Stimulated activated CD8-positive, alpha-beta memory T cell treated with anti-CD3 and anti-CD28 coated beads, Interleukin-4, amount 100 ng/mL, for 1 hour (primary cell): Measurements from ENCODE around the gene AEBP1.

Source experiments
- DNase-seq, 2 donors: peaks; one replicate each; pipeline ENCODE4 v3.0.0-alpha.2; 2020; ENCODE audit warnings: low read depth in 2 of 2, low spot score in 1 of 2

AEBP1 gene

DNA sequence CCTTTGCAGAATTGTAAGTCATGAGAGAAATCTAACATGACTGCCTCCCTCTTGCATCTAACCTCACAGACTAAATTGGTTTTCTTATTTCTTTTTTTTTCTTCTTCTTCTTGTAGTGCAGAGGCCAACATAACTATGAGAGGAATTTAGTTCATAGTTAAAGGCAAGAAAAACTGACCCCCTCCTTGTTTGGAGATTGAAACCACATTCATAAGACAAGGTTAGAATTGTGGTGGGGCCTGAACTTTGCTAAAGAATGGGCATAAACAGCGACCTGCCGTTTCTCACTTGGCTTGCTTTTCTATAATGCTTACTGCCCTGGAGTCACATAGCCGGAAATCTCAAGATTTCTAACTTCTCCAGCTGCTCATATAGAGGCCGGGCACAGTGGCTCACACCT lies 19.4 kb upstream of the AEBP1 start:
- DNase-seq: no peak

DNA sequence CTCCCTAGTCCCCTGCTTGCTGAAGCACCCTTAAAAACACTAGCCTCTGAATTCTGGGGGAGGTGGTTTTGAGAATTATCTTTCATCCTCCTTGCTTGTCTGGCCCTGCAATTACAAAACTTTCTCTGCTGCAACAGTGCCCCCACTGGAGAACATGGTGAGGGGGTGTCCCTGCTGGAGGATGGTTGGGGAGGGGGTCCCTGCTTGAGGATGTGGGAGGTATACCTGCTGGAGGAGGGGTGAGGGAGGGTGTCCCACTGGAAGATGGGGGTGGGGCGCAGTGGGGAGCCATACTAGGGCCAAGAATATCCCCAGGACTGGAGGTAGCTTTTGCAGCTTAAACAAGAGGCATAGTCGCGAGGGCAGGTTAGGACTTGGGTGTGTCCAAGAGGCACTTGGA lies 18.6 kb upstream of the AEBP1 start:
- no peak for DNase-seq

DNA sequence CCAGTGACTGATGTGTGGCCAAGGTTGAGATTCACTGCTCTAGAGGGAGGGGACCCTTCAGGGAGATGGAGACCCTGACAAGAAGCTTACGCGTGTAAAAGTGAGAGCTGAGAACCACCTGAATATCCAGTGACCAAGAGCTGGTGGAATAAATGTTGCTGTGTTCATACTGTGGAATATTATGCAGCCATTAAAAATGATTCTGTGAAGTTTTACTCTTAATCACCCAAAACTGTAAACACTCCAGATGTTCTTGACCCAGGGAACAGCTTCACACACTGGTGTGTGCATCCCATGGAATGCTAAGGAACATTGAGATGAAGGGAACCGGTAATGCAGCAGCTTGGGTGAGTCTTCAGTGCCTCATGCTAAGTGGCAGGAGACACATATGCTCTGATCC lies 17.5 kb upstream of the AEBP1 start:
- DNase-seq: no peak

DNA sequence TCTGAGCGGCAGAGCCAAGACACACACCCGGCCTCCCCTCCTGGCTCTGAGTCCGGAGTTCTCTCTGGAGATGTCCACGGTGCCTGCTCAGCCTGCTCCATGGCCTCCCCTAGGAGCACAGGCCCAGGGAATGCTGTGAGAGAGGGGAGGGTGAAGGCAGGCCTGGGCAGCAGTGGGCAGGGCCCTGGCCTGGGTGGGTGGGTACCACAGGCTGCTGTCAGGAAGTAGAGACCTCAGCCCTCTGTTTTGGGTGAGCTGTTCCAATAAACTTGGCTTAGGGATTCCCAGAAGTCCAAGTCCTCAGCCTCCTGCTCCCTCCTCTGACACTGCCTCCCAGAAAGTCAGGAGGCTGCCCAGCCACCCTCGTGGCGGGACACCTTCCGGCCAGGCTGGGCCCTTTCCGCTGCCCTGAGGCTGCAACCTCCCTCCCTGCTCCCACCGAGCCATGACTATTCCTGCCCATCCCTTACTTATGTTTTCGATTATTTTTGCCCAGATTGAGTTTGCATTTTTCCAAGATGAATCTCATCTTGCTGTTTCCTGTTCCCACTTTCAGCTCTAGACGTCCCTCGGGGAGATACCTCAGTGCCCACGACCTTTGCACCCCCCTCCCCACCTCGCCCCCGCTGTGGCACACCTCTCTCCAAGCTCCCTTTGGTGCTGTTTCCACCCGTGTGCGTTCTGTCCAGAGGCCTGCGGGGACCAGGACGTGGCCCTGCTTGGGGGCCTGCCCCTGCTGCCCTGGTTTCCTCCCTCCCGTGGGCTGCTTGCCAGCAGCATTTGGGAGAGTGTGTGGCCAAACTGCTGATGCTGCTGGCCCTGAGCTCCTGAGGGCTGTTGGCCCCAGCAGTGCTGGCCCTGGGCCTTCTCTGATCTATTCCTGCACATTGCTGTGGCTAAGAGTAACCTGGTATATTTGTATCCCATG lies 16.0 kb upstream of the AEBP1 start:
- DNase-seq: no peak

DNA sequence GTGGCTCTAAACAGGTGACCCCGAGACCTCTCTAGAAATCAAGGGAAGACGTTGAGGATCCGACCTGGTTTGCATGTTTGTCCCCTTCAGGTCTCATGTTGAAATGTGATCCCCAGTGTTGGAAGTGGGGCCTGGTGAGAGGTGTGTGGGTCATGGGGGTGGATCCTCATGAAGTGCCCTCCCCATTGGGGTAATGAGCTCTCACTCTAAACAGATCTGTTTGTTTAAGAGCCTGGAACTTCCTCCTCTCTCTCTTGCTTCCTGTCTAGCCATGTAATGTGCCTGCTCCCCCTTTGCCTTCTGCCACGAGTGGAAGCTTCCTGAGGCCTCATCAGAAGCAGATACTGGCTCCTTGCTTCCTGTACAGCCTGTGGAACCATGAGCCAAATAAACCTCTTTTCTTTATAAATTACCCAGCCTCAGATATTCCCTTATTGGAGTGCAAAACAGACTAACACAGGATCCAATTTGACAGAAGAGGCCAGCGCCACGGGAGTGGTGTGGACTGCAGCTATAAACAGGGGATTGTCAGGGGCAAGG lies 11.0 kb upstream of the AEBP1 start:
- no peak for DNase-seq

DNA sequence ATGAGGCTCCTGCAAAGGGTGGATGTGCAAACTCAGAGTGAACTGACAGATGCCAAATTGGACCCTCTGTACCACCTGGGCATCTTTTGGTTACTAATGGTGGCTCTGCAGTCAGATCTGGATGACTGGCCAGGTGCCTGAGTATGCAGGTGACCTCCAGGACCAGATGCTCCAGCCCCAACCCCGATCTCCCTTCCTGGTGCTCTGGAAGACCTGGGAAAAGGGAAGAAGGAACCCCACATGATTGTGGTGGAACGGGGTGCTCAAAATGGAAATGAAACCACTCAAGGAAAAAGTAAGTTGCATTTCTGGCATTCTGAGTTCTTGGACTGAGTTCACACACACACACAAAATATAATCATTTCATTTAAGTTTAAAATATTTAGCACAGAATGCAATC lies 9.8 kb upstream of the AEBP1 start:
- DNase-seq: no peak

DNA sequence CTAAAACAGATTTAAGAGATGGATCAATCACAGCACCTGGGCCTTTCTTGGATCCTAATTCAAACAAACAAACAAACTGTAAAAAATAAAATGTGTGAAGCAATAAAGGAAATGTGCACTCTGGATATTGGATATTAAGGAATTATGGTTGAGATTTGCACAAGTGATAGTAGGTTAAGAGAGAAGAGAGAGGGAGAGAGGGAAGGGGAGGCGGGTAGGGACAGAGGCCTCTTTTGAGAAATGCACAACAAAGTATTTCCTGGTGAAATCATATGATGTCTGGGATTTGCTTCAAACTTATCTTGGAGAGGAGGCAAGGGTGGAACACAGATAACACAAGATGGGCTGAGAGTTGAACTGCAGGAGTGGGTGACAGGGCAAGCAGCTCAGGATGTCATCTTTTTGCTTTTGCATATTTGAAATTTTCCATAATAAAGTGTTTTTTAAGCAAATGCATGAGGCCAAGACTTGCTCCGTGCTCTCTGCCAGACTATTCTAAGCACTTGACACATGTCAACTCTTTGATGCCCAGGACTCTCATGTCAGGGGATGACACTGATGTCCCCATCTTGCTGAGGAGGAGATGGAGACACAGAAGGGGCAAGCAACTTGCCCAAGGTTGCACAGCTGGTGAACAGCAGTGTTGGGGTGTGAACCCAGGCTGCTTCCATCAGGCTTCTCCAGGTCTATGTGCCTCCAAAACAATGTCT lies 9.1 kb upstream of the AEBP1 start:
- no peak for DNase-seq

DNA sequence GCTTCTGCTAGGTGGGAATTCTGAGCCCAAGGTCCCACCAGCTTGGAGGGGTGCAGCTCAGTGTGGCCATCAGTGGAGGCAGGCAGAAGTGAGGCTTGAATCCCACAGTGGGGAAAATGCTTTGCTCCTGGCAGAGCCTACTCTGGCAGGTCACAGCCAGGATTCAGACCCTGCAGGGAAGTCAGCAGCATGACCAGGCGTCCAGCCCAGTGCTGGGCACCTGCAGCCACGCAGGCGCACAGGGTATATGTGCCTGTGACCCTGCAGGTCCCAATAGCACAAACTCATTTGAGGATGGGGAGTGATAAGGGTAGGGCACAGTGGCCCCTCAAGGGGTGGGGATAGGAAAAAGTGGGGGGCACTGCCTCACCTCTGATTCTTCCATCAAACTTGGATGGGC lies 8.4 kb upstream of the AEBP1 start:
- no peak for DNase-seq

DNA sequence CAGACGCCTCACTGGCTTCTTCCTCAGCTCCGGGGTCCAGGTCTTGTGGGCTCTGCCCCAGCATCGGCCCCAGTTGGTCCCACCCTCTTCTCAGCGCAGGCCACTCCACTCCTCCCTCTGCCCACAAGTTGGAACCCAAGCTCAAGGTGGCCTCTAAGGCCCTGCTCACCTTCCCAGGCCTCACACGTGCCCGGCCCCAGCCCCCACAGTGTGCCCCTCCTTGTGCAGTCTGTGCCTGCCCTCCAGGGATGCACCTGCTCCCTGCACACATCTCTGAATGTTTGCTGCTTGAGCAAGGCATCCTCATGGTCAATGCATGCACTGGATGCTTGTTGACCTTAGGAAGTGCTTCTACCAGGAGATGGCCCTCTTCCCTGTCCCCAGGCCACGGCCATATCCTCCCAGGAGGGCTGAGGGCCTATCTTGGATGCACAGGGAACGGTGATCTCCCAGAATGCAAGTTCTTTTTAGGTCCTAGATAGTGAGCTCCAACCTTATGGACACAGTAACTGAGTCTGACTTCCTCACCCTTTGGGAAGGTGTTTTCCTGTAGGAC lies 7.7 kb upstream of the AEBP1 start:
- no peak for DNase-seq

DNA sequence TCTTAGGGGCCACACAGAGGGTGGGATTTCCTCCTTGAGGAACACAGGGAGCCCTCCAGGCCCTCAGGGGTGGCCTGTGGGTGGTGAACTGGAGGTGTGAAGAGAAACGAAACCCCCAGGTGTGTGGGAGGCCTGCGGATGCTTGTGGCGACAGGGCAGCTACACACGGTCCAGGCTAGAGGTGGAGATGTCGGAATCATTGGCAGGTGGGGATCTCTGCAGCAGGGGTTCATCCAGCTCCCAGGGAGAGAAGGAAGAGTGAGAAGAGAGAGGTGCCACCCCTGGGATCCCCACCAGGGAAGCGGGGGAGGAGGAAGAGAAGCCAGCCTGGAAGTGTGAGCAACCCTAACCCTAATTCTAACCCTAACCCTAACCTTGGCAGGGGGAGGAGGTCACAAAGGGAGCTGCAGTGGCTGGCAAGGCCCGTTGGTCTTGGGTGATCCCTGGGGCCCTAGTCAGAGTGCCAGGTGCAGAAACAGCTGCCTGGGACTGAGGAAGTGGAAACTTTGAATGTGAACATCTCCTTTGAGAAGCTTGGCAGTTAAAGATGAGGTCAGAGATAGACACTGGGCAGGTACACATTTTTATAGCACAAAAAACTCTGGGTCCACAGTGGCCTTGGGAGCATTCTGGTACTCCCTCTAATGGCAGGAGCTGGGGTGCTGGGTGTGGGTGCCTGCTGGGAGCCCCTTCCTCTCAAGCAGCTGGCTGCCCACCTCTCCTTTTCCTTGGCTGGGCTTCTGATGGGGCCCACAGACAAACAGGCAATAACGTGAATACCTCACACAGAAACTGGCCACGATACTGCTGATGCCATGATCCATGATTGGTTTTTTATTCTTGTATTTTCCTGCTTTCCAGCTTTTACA lies 6.8 kb upstream of the AEBP1 start:
- DNase-seq: no peak

DNA sequence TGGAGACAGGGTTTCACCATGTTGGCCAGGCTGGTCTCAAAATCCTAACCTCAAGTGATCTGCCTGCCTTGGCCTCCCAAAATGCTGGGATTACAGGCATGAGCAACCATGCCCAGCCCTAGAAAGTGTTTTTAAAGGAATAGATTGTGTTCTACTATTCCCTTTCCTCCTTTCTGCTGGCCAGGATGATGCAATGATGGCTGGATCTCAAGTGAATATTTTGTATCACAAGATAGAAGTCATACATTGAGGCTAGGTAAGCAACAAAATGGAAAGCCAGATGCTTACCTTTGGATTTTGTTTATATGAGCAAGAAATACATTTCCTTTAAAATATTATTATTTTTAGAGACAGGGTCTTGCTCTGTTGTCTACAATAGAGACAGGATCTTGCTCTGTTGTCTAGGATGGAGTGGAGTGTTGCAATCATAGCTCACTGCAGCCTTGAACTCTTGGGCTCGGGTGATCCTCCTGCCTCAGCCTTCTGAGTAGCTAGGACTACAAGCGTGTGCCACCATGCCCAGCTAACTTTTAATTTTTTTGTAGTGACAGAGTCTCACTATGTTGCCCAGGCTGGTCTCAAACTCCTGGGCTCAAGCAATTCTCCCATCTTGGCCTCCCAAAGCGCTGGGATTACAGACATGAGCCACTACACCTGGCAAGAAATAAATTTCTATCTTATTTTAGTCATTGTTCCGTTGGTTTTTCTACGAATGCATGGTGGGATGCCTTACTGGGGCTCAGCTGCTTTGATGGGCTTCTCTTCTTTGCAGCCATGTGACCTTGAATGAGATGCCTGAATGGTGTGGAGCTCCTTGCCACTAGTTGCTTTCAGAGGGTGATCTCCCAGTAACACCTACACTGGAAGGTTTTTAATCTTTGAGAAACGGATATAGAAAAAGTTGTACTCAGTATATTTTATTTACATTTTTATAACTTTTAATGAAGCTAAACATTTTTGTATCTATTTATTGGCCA lies 5.8 kb upstream of the AEBP1 start:
- DNase-seq: no peak

DNA sequence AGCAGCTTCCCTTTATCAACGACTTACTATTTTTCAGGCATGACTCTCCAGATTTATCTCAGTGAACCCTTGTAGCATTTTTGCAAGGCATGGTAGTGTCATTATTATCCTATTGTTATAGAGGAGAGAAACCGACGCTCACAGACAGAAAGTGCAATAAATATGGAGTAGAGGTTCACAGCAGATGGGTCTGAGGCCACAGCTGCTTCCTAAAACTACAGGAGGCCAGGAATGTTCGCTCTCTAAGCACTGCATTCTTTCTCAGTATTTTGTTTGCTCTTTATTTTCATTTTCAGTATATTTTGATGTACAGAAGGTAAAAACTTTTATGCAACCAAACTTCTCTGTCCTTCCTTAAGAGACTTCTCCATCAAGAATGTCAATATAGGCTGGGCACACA lies 4.5 kb upstream of the AEBP1 start:
- no peak for DNase-seq

DNA sequence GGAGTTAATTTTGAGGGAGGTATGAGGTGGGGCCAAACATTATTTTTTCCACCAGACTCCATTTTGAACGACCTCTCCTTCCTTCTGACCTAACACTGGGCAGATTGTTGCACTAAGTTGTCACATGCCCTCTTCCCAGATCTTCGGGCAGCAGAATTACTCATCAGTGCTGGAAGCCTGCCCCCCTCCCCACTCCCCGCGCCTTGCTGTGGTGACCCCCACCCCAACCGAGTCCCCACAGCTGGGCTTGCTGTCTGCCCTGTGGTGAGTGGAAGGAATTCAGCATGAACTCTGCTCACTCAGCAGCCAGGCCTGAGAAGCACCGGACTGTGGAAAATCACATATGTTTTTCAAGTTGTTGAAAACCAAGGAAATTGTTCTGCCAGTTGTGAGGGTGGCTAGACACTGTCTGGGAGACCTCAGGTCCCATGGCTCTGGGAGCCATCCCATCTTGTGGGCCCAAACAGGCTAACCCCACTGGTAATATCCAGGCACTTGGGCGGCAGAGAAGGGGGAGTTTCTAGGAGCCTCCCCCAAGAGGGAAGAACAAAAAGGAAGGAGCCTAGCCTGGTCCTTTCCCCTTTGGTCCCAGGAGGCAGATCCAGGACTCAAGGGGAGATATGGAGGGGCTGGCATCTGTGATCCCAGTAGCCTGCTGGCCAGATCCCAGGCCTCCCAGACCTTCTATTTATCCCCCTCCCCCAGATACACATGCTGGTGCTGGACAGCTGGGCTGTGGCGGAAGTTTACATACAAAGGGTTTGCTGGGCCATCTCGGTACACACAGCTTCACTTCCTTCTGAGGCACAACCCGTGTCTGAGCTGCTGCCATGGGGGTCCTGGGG lies 3.5 kb upstream of the AEBP1 start:
- no peak for DNase-seq

DNA sequence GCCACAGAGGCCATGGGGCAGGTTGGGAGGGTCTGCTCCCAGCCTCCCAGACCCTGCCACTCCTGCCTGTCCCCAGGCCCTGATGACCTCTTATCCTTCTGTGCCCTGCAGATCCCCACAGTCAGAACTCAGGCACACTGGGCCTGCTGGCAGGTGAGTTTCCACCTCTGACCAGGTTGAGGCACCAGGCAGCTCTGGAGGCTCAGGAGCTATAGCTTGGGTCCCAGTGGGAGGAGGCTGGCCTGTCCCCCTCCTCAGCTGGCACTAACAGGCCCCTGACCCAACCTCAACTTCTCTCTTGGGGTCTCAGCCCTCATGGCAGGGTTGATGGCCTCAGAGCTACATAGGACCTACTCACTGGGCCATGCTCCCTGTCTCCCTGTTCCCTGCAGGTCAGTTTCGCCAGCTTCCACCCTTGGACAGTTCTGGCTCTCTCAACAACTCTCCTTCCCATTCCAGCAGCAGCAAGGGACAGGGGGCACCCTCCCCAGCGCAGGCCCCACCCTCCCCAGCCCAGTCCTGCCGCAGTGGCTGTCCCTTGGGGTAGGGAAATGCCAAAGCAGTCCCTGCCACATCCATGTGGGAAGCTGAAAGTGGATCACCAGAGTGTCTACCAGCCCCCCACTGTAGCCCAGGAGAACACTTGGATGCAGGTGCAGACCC lies 2.7 kb upstream of the AEBP1 start:
- DNase-seq: no peak

DNA sequence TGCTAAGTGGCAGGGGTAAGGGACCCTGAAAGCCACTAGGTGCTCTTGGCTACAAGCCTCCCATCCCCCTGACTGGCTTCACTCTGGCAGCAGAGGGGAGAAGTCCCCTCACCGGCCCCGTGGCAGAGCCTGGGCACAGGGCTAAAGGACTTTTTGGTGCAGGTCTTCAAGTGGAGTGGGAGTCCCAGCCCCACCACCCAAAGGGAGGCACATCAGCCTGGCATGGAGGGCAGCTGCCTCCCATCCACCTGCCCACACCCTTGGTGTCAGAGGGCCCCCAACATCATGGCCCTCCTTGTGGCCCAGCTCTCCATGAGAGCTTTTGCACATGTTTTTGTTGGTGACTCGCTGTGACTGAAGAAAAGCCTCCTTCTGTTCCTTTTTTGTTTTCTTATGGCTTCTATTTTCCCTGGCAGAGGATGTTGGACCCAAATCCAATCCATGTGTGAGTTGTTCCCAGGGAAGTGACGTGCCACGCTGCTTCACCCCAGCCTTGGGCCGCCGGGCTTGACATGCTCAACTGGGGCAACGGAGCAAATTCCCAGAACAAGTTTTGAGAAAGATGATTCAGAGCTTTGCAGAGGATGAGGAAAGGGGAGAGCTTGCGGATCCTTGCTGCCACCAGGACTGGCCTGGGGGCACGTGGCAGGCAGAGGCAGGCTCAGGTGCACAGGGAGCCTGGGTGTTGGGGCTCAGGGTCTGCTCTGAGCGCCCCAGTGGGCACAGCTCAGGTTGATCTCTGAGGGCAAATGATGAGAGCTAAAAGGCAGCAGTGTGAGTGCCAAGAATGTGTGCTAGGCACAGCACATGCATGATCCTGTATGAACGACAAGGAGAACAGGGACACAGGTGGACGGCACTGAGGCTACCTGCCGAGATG lies 1.9 kb upstream of the AEBP1 start:
- DNase-seq: no peak

DNA sequence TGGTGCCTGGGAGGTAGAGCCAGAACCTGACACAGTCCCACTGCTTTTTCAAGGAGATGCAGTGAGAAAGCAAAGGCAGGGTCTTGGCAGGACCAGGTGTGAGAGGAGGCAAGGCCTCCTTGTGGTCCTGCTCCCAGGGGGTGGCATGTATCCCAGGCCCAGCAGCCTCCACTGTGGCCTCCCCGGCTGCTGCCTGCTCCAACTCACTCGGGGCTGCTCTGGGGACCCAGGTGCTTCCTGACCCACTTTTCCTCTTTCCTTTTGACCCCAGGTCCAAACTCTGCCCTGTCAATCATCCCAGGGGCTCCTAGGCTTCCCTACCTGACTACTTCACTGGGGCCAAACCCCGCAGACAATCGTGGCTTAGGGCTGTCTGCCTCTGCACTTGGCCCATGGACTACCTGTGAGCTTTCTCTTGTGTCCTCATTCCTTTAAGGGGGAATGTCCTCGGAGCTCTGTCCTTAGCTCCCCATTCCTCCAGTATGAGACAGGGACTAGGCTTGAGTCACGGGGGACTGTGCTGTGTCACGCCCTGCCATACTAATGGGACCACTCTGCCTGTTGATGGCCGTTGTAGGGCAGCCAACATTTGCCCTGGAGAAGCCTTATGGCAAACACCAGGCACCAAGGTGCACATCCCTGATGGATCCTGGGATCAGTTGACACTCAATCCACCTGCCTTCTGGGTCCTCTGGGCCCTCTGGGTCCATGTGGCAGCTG lies 1.1 kb upstream of the AEBP1 start:
- no peak for DNase-seq

DNA sequence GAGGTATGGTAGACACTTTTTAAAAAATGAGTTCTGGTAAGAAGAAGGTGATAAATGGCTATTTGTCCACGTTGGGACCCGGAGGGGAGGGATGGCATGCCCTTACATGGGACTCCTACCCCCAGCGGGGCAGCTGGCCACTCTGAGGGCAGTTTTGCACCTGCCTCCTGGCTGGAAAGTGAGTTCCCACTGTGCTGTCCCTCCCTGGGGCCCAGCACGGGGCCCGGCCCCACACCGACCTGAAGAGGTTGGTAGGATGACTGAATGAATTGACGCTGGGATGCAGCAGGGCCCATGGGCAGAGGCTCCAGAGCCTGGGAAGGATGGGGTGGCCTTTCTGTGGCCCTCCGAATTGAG lies 601 bp upstream of the AEBP1 start:
- no peak for DNase-seq
